ENCODE measurements around the gene YY1. TPM values are rescaled to one million over a fixed set of nuclear protein-coding genes. Genes with fewer than 3 reads are reported as not detected.
A peak's percentile ranks its signal among the peaks of the same experiment; 100 is the strongest.

Gene YY1
- total and polyA plus RNA-seq, 2 donors from 2014 or later: 34.2 to 60.4 TPM

DNA sequence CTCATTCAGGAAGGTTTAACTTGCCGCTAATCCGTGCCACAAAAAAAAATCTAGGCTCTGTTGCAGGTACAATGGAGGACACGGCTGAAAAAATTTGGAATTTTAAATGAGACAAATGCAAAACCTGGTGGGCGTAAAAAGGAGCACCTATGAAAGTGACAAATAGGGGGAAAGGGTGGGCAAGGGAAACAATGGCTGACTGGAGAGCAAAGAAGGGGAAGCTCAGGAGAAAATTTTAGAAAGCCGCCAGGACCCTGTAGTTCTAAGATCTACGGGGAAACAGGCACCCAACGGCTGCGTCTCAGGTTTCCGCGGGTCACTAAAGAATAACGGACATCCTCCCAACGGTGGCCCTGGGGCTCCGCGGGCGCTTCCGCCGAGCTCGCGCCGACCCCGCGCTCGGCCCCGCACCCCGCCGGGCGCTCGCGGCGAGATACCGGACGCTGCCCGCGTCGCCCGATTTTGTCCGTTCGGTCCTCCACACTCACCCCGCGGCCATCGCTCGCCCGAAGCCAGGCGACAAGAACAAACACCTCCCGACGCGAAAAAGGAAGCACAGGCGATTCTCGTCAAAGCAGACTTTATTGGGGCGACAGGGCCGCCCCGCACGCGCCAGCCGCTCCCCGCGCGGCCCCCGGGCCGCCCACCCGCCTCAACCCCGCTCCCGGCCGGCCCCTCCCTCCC lies 1.1 kb upstream of the YY1 start:
- peak in 3 of 5 donors; percentile 54 to 83 (median 68) for DNase-seq
- Histone ChIP-seq H3K4me3 (ENCODE audit: low read length in 3 of 3) (peak overlapping the region; percentile 76 to 89 (median 83)), H3K27ac (ENCODE audit: low read depth in 2 of 2, low read length in 2 of 2) (peak overlapping the region; percentile 93 to 95), H3K9ac (ENCODE audit: low read length in 3 of 3) (peak overlapping the region; percentile 31 to 86 (median 80)), H3K4me1 (ENCODE audit: control insufficient read depth in 2 of 3, insufficient read depth in 2 of 3, low read depth in 1 of 3, low read length in 3 of 3) (peaks cover 6 to 18% (median 13%) of the 10 kb centered on the region in 3 donors), H3K9me3 (ENCODE audit: control insufficient read depth in 2 of 3, insufficient read depth in 1 of 3, low read length in 3 of 3) (no peaks in the 10 kb centered on the region), H3K27me3 (ENCODE audit: control insufficient read depth, insufficient read depth, low read length) (no peaks in the 10 kb centered on the region), H3K36me3 (ENCODE audit: control insufficient read depth in 2 of 3, insufficient read depth in 3 of 3, low read length in 3 of 3) (no peaks in the 10 kb centered on the region)
- intact Hi-C loops (cut with DNase I): no loop called here
- TF ChIP-seq, protein P1, sequence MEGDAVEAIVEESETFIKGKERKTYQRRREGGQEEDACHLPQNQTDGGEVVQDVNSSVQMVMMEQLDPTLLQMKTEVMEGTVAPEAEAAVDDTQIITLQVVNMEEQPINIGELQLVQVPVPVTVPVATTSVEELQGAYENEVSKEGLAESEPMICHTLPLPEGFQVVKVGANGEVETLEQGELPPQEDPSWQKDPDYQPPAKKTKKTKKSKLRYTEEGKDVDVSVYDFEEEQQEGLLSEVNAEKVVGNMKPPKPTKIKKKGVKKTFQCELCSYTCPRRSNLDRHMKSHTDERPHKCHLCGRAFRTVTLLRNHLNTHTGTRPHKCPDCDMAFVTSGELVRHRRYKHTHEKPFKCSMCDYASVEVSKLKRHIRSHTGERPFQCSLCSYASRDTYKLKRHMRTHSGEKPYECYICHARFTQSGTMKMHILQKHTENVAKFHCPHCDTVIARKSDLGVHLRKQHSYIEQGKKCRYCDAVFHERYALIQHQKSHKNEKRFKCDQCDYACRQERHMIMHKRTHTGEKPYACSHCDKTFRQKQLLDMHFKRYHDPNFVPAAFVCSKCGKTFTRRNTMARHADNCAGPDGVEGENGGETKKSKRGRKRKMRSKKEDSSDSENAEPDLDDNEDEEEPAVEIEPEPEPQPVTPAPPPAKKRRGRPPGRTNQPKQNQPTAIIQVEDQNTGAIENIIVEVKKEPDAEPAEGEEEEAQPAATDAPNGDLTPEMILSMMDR (IDR thresholded peaks at IDR 0.05; ENCODE audit: borderline replicate concordance, extremely low read depth, insufficient read depth): no peak
- FAIRE-seq: no peak

DNA sequence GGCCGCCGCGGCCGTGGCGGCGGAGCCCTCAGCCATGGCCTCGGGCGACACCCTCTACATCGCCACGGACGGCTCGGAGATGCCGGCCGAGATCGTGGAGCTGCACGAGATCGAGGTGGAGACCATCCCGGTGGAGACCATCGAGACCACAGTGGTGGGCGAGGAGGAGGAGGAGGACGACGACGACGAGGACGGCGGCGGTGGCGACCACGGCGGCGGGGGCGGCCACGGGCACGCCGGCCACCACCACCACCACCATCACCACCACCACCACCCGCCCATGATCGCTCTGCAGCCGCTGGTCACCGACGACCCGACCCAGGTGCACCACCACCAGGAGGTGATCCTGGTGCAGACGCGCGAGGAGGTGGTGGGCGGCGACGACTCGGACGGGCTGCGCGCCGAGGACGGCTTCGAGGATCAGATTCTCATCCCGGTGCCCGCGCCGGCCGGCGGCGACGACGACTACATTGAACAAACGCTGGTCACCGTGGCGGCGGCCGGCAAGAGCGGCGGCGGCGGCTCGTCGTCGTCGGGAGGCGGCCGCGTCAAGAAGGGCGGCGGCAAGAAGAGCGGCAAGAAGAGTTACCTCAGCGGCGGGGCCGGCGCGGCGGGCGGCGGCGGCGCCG lies 381 bp downstream of the YY1 start:
- DNase-seq (peak in 2 of 5 donors; percentile 78 to 88), FAIRE-seq (no peak)
- intact Hi-C loops (cut with DNase I): no loop called here
- Histone ChIP-seq H3K9me3 (ENCODE audit: control insufficient read depth in 2 of 3, insufficient read depth in 1 of 3, low read length in 3 of 3) (no peaks in the 10 kb centered on the region), H3K27ac (ENCODE audit: low read depth in 2 of 2, low read length in 2 of 2) (peak overlapping the region; percentile 96 to 98), H3K4me1 (ENCODE audit: control insufficient read depth in 2 of 3, insufficient read depth in 2 of 3, low read depth in 1 of 3, low read length in 3 of 3) (peaks cover 6 to 20% (median 13%) of the 10 kb centered on the region in 3 donors), H3K9ac (ENCODE audit: low read length in 3 of 3) (peak overlapping the region; percentile 49 to 88 (median 73)), H3K4me3 (ENCODE audit: low read length in 3 of 3) (peak overlapping the region; percentile 72 to 87 (median 77)), H3K27me3 (ENCODE audit: control insufficient read depth, insufficient read depth, low read length) (no peaks in the 10 kb centered on the region), H3K36me3 (ENCODE audit: control insufficient read depth in 2 of 3, insufficient read depth in 3 of 3, low read length in 3 of 3) (no peaks in the 10 kb centered on the region)
- TF ChIP-seq, protein P1 (IDR thresholded peaks at IDR 0.05; ENCODE audit: borderline replicate concordance, extremely low read depth, insufficient read depth): no peak

DNA sequence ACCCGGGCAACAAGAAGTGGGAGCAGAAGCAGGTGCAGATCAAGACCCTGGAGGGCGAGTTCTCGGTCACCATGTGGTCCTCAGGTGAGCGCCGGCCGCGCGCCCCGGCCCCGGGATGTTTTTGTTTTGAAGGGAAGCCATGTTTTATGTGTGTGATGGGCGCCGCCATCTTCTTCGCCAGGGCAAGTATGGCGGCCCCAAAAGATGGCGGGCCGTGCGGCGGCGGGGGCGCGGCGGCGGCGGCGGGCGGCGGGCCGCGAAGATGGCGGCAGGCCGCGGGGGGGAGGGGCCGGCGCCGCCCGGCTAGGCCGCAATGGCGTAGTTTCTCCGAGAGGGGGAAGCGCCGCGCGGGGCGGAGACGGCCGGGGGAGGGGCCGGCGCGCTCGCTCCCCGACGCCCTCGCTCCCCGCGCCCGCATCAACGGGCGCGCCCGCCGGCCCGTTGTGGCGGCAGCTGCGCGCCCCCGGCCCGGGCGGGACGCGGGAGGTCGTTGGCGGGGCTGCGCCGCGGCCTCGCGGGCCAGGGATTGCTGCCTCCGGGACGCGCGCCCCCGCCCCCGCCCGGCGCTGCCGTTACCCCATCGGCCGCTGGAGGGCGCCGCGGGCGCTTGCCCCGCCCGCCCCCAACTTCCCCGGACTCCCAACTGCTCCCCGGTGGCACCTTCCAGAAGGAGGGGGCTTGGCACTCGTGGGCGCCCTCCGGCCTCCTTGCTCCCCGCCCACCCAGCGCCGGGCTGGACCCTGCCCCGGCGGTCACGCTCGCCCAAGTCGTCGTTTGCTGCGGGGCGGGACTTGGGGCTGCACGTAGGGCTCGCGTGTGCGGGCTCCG lies 1.1 kb downstream of the YY1 start:
- Histone ChIP-seq H3K27me3 (ENCODE audit: control insufficient read depth, insufficient read depth, low read length) (no peaks in the 10 kb centered on the region), H3K27ac (ENCODE audit: low read depth in 2 of 2, low read length in 2 of 2) (peak overlapping the region; percentile 96 to 98), H3K9ac (ENCODE audit: low read length in 3 of 3) (peak overlapping the region; percentile 70 to 88 (median 73)), H3K4me1 (ENCODE audit: control insufficient read depth in 2 of 3, insufficient read depth in 2 of 3, low read depth in 1 of 3, low read length in 3 of 3) (peaks cover 6 to 20% (median 13%) of the 10 kb centered on the region in 3 donors), H3K36me3 (ENCODE audit: control insufficient read depth in 2 of 3, insufficient read depth in 3 of 3, low read length in 3 of 3) (no peaks in the 10 kb centered on the region), H3K9me3 (ENCODE audit: control insufficient read depth in 2 of 3, insufficient read depth in 1 of 3, low read length in 3 of 3) (no peaks in the 10 kb centered on the region), H3K4me3 (ENCODE audit: low read length in 3 of 3) (peak overlapping the region; percentile 72 to 87 (median 77))
- TF ChIP-seq, protein P1 (IDR thresholded peaks at IDR 0.05; ENCODE audit: borderline replicate concordance, extremely low read depth, insufficient read depth): peak; percentile 56
- DNase-seq (peak; percentile 89 to 95 (median 94)), FAIRE-seq (no peak)
- intact Hi-C loops (cut with DNase I): no loop called here
